HL-60 (cell line): ENCODE measurements around the gene SEPTIN11.

Experiments
- GABPA ChIP-seq: IDR thresholded peaks from 2 replicates; pipeline ENCODE4 v1.6.1; 2012; ENCODE audit warnings: low read depth
- POLR2AphosphoS5 ChIP-seq: IDR thresholded peaks from 2 replicates; pipeline ENCODE4 v1.6.1; 2012; ENCODE audit warnings: low read depth
- REST ChIP-seq: IDR thresholded peaks from 2 replicates; pipeline ENCODE4 v1.6.1; 2012; ENCODE audit warnings: low read depth; ENCODE audit not compliant: insufficient replicate concordance
- TF ChIP-seq, protein P1 (sequence below): IDR thresholded peaks from one replicate; pipeline ENCODE4 v1.5.1; 2011; ENCODE audit warnings: low read length, control low read depth, inconsistent platforms; ENCODE audit not compliant: insufficient read depth

- no peak for TF ChIP-seq POLR2AphosphoS5
- TF ChIP-seq, protein P1, sequence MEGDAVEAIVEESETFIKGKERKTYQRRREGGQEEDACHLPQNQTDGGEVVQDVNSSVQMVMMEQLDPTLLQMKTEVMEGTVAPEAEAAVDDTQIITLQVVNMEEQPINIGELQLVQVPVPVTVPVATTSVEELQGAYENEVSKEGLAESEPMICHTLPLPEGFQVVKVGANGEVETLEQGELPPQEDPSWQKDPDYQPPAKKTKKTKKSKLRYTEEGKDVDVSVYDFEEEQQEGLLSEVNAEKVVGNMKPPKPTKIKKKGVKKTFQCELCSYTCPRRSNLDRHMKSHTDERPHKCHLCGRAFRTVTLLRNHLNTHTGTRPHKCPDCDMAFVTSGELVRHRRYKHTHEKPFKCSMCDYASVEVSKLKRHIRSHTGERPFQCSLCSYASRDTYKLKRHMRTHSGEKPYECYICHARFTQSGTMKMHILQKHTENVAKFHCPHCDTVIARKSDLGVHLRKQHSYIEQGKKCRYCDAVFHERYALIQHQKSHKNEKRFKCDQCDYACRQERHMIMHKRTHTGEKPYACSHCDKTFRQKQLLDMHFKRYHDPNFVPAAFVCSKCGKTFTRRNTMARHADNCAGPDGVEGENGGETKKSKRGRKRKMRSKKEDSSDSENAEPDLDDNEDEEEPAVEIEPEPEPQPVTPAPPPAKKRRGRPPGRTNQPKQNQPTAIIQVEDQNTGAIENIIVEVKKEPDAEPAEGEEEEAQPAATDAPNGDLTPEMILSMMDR: no peak
- TF ChIP-seq GABPA: no peak
- no peak for TF ChIP-seq REST
Measured at GRCh38 chr4:76955182-76955581, 5.6 kb downstream of the SEPTIN11 start.
